K562 (cell line): ENCODE data around the gene GPR12. TPM values are rescaled to one million over a fixed set of nuclear protein-coding genes. Genes with fewer than 3 reads are reported as not detected.

Experiments
- ATAC-seq: fragments of 200-7000 bp; cut with Tn5 transposase; 3 replicates; pipeline ENCODE4 v1.9.1; 2020; ENCODE audit warnings: moderate library complexity
- BruUV-seq: library from RNA; stranded (reverse); fragments of 400-500 nt; replicated peaks from 2 replicates; lab custom pipeline; 2021; lab: Mats Ljungman, UMichigan
- CTCF ChIA-PET: fragments of 300-600 bp; formaldehyde crosslinking; extraction: SDS; loops from one replicate; lab custom pipeline; 2021; ENCODE audit warnings: low intra/inter-chr PET ratio; lab: Yijun Ruan, JAX
- POLR2A ChIA-PET: fragments of 300-600, 350-650 bp; sonication (Branson Sonifier 250); formaldehyde crosslinking; extraction: SDS; loops from one replicate; lab custom pipeline; 2021; ENCODE audit warnings: antibody characterized with exemption, inconsistent platforms; lab: Yijun Ruan, JAX
- DNase-seq, 4 experiments: peaks; one replicate each; pipeline versions ENCODE4 v3.0.0 to v3.0.0-alpha.2; 2011 to 2018; ENCODE audit warnings: low spot score in 3 of 4, mixed read lengths in 3 of 4; ENCODE audit errors: extremely low read depth in 1 of 4
- FAIRE-seq: peaks from 2 replicates; lab custom pipeline; 2011; peaks lifted over from hg19 to GRCh38; lab: Jason Lieb, UNC
- H2AFZ ChIP-seq: 2 replicates; pipeline ENCODE4 v1.6.0; 2011; ENCODE audit warnings: low read depth, low read length, control low read depth, inconsistent platforms
- H3K27ac ChIP-seq: fragments of 200-600 bp; 3 replicates; pipeline ENCODE4 v1.8.0; 2011; ENCODE audit warnings: low read depth, mild to moderate bottlenecking, control low read depth, inconsistent platforms, low read length, moderate library complexity, mixed read lengths; ENCODE audit errors: extremely low read depth
- H3K27me3 ChIP-seq, 2 experiments: fragments of 300-600 bp in 1 of 2; 2 replicates in 1 of 2; 3 replicates in 1 of 2; pipeline versions ENCODE4 v1.6.0 to v1.8.0; 2011; ENCODE audit warnings: inconsistent platforms in 2 of 2, low read length in 2 of 2, mild to moderate bottlenecking in 1 of 2, mixed read lengths in 1 of 2, moderate library complexity in 1 of 2; ENCODE audit not compliant: control insufficient read depth in 2 of 2, insufficient read depth in 2 of 2
- H3K36me3 ChIP-seq: fragments of 300-600 bp; 3 replicates; pipeline ENCODE4 v1.8.0; 2011; ENCODE audit warnings: mild to moderate bottlenecking, low read length, inconsistent platforms; ENCODE audit not compliant: control insufficient read depth, insufficient read depth
- H3K4me1 ChIP-seq, 2 experiments: fragments of 200-600 bp in 1 of 2; replicated peaks in 1 of 2; 2 replicates in 1 of 2; 3 replicates in 1 of 2; pipeline versions ENCODE4 v1.5.1 to v1.8.0; 2011; ENCODE audit warnings: inconsistent platforms in 2 of 2, low read length in 2 of 2, mild to moderate bottlenecking in 1 of 2, mixed read lengths in 1 of 2, moderate library complexity in 1 of 2; ENCODE audit not compliant: control insufficient read depth in 2 of 2, insufficient read depth in 2 of 2
- H3K4me2 ChIP-seq: 2 replicates; pipeline ENCODE4 v1.6.1; 2011; ENCODE audit warnings: low read length, control low read depth, inconsistent platforms, mixed read lengths; ENCODE audit not compliant: insufficient read depth
- H3K4me3 ChIP-seq: fragments of 200-600 bp; sonication (generic), shearing (Covaris generic); 2 replicates; pipeline ENCODE4 v1.5.1; 2016; ENCODE audit warnings: control low read depth, inconsistent platforms
- H3K79me2 ChIP-seq: fragments of 200-600 bp; 3 replicates; pipeline ENCODE4 v1.8.0; 2011; ENCODE audit warnings: low read length, inconsistent platforms; ENCODE audit not compliant: control insufficient read depth, insufficient read depth
- H3K9ac ChIP-seq, 2 experiments: 2 replicates each; pipeline versions ENCODE4 v1.6.0 to v1.6.1; 2011; ENCODE audit warnings: low read depth in 2 of 2, low read length in 2 of 2, control low read depth in 1 of 2, inconsistent platforms in 1 of 2, mild to moderate bottlenecking in 1 of 2, mixed read lengths in 1 of 2; ENCODE audit not compliant: insufficient read depth in 1 of 2
- H3K9me1 ChIP-seq: one replicate; pipeline ENCODE4 v1.6.0; 2011; ENCODE audit warnings: inconsistent platforms, mild to moderate bottlenecking, low read length, moderate library complexity; ENCODE audit not compliant: control insufficient read depth, insufficient read depth
- H3K9me3 ChIP-seq: replicated peaks from 2 replicates; pipeline ENCODE4 v1.5.1; 2011; ENCODE audit warnings: low read depth, low read length, inconsistent platforms; ENCODE audit not compliant: control insufficient read depth, insufficient read depth
- H4K20me1 ChIP-seq: replicated peaks from 2 replicates; pipeline ENCODE4 v1.6.1; 2011; ENCODE audit warnings: low read length, inconsistent platforms, mixed read lengths; ENCODE audit not compliant: control insufficient read depth, insufficient read depth
- BCL6 ChIP-seq: fragments of 250-450 bp; sonication (Bioruptor Pico); IDR thresholded peaks from 2 replicates; pipeline ENCODE4 v1.4.0; 2020
- BHLHE40 ChIP-seq: IDR thresholded peaks from 2 replicates; pipeline ENCODE4 v1.6.1; 2011; ENCODE audit warnings: low read length, improper control_type of control experiment
- ETV6 ChIP-seq, 3 experiments: fragments of 150-350 bp in 1 of 3; sonication (generic) in 1 of 3; formaldehyde crosslinking in 1 of 3; IDR thresholded peaks; 2 replicates each; pipeline versions ENCODE4 v1.6.1 to v1.8.0; 2014 to 2022; ENCODE audit warnings: borderline replicate concordance in 2 of 3, low read depth in 2 of 3, antibody characterized with exemption in 1 of 3, low read length in 1 of 3, mild to moderate bottlenecking in 1 of 3, missing genetic modification reagents in 1 of 3
- FOSL1 ChIP-seq: fragments of 200-800 bp; sonication (Bioruptor generic); conservative IDR thresholded peaks from 2 replicates; pipeline ENCODE4 v1.6.1; 2016; ENCODE audit warnings: missing genetic modification characterization, missing compliant biosample characterization
- FOXJ2 ChIP-seq: fragments of 200-800 bp; sonication (Bioruptor generic); IDR thresholded peaks from 2 replicates; pipeline ENCODE4 v1.6.1; 2016; ENCODE audit warnings: missing genetic modification characterization, missing compliant biosample characterization
- LCOR ChIP-seq: sonication (generic); formaldehyde crosslinking; IDR thresholded peaks from 2 replicates; pipeline ENCODE4 v1.8.0; 2022; ENCODE audit warnings: mild to moderate bottlenecking, missing genetic modification reagents
- NCOA1 ChIP-seq: fragments of 450-650 bp; IDR thresholded peaks from 2 replicates; pipeline ENCODE4 v1.6.1; 2016; ENCODE audit warnings: low read depth
- NFIX ChIP-seq: fragments of 250-450 bp; sonication (Bioruptor Pico); IDR thresholded peaks from 2 replicates; pipeline ENCODE4 v1.4.0; 2020; ENCODE audit warnings: low read depth, mild to moderate bottlenecking, moderate library complexity
- PTBP1 ChIP-seq: fragments of 200-400 bp; formaldehyde crosslinking; IDR thresholded peaks from 2 replicates; pipeline ENCODE4 v1.6.1; 2017; ENCODE audit warnings: low read depth, low read length
- SMC3 ChIP-seq: conservative IDR thresholded peaks from 2 replicates; pipeline ENCODE4 v1.6.1; 2011; ENCODE audit warnings: low read depth, low read length, improper control_type of control experiment; ENCODE audit not compliant: insufficient read depth
- THRA ChIP-seq: fragments of 450-650 bp; IDR thresholded peaks from 2 replicates; pipeline ENCODE4 v1.6.1; 2017; ENCODE audit warnings: mild to moderate bottlenecking, moderate library complexity
- ZNF717 ChIP-seq: fragments of 250-450 bp; sonication (Bioruptor Pico); IDR thresholded peaks from 2 replicates; pipeline ENCODE4 v1.5.0; 2021
- WGBS: fragments of 100-300 bp; shearing (Covaris generic); methylation state at CpG from one replicate; pipeline ENCODE4 v1.1.6; 2016; ENCODE audit warnings: low coverage, mixed read lengths; ENCODE audit not compliant: insufficient coverage; ENCODE audit errors: missing lambda C conversion rate; 5-methylcytosine and 5-hydroxymethylcytosine counted together
- in situ Hi-C: fragments of 300-500 bp; cut with MboI; formaldehyde crosslinking; loops from 4 replicates; pipeline ENCODE4 v1.15.0; 2018; ENCODE audit warnings: inconsistent platforms, mixed read lengths
- intact Hi-C: fragments of 100-400 bp; cut with micrococcal nuclease; formaldehyde crosslinking; loops from 2 replicates; pipeline ENCODE4 v1.14.2; 2022
- polyA plus RNA-seq, 8 experiments: library from polyadenylated mRNA; depleted of rRNA in 4 of 8; stranded (reverse) in 5 of 8; unstranded in 3 of 8; fragments of >200 nt; fragmentation: Nextera tagmentation in 2 of 8; fragmentation: Illumina TruSeq in 1 of 8; extraction: Ambion mirVana in 2 of 8; extraction: Trizol in 1 of 8; gene quantifications; 2 replicates each; pipeline versions ENCODE4 v1.2.1 to v1.2.3, GENCODE V29; 2011 to 2014; ENCODE audit warnings: inconsistent platforms in 1 of 8, missing spikeins in 1 of 8
- total RNA-seq, 7 experiments: library from RNA; depleted of rRNA in 6 of 7; stranded (reverse); fragments of >200 nt in 6 of 7; fragmentation: Illumina TruSeq in 2 of 7; extraction: Trizol in 2 of 7; gene quantifications; 2 replicates each; pipeline versions ENCODE4 v1.2.1 to v1.2.3, GENCODE V29; 2011 to 2021; ENCODE audit warnings: low replicate concordance in 1 of 7
- TF ChIP-seq, protein P1 (sequence below), 2 experiments: IDR thresholded peaks; 2 replicates each; pipeline ENCODE4 v1.6.1; 2011; ENCODE audit warnings: borderline replicate concordance in 1 of 2, control low read depth in 1 of 2, low read depth in 1 of 2, low read length in 1 of 2, mild to moderate bottlenecking in 1 of 2, mixed read lengths in 1 of 2, moderate library complexity in 1 of 2; ENCODE audit not compliant: insufficient read depth in 1 of 2, insufficient read length in 1 of 2, poor library complexity in 1 of 2, severe bottlenecking in 1 of 2; ENCODE audit errors: extremely low read depth in 1 of 2
- TF ChIP-seq, protein P2 (sequence below): fragments of 450-650 bp; IDR thresholded peaks from 2 replicates; pipeline ENCODE4 v1.6.1; 2018; ENCODE audit not compliant: partially characterized antibody

The GPR12 gene
- total and polyA plus RNA-seq, 9 of the 15 experiments (the other 6 are each of a cell fraction or from before 2014, with no cell fraction given), result not detected

GRCh38 chr13:26786651-26787295, 26.2 kb upstream of the GPR12 start:
- in situ Hi-C loops (no loop called here), intact Hi-C loops (no loop called here)
- Histone ChIP-seq H3K9ac (no peak overlapping the region), H3K9me3 (no peaks in the 10 kb centered on the region), H3K36me3 (no peaks in the 10 kb centered on the region), H3K4me1 (no peaks in the 10 kb centered on the region), H3K4me2 (no peak overlapping the region), H3K79me2 (no peaks in the 10 kb centered on the region), H3K9me1 (no peaks in the 10 kb centered on the region), H3K4me3 (no peak overlapping the region), H2AFZ (no peak overlapping the region), H3K27me3 (no peaks in the 10 kb centered on the region; a peak in 1 of 5 replicates), H3K27ac (no peak overlapping the region), H4K20me1 (no peaks in the 10 kb centered on the region)
- POLR2A ChIA-PET, result interaction anchor here (0.6 kb wide), 1 partner anchor 47 kb away, joined by 3 read pairs; no protein-coding TSS in a partner anchor
- DNase-seq (no peak), ATAC-seq (no peak), FAIRE-seq (no peak)
- no TSS peak for BruUV-seq
- CTCF ChIA-PET, result no interaction called here
- WGBS, result 0% methylated on average over 2 of the region's 2 CpGs
- no peak for TF ChIP-seq THRA
- no peak for TF ChIP-seq SMC3
- TF ChIP-seq NCOA1, result no peak
- no peak for TF ChIP-seq LCOR (CRISPR knock-in tag)
- no peak for TF ChIP-seq NFIX (CRISPR knock-in tag)
- TF ChIP-seq, protein P1, sequence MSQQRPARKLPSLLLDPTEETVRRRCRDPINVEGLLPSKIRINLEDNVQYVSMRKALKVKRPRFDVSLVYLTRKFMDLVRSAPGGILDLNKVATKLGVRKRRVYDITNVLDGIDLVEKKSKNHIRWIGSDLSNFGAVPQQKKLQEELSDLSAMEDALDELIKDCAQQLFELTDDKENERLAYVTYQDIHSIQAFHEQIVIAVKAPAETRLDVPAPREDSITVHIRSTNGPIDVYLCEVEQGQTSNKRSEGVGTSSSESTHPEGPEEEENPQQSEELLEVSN (IDR thresholded peaks at IDR 0.05; ENCODE audit: borderline replicate concordance in 1 of 2, extremely low read depth in 1 of 2, insufficient read depth in 1 of 2, insufficient read length in 1 of 2, low read depth in 1 of 2, low read length in 1 of 2, poor library complexity in 1 of 2, severe bottlenecking in 1 of 2), result no peak
- no peak for TF ChIP-seq PTBP1
- TF ChIP-seq FOXJ2 (tag), result no peak
- no peak for TF ChIP-seq ETV6 (IDR thresholded peaks at IDR 0.05; ENCODE audit: borderline replicate concordance in 1 of 2, low read depth in 2 of 2, low read length in 1 of 2)
- no peak for TF ChIP-seq ETV6 (CRISPR knock-in tag; IDR thresholded peaks at IDR 0.05; ENCODE audit: borderline replicate concordance)
- TF ChIP-seq, protein P2, sequence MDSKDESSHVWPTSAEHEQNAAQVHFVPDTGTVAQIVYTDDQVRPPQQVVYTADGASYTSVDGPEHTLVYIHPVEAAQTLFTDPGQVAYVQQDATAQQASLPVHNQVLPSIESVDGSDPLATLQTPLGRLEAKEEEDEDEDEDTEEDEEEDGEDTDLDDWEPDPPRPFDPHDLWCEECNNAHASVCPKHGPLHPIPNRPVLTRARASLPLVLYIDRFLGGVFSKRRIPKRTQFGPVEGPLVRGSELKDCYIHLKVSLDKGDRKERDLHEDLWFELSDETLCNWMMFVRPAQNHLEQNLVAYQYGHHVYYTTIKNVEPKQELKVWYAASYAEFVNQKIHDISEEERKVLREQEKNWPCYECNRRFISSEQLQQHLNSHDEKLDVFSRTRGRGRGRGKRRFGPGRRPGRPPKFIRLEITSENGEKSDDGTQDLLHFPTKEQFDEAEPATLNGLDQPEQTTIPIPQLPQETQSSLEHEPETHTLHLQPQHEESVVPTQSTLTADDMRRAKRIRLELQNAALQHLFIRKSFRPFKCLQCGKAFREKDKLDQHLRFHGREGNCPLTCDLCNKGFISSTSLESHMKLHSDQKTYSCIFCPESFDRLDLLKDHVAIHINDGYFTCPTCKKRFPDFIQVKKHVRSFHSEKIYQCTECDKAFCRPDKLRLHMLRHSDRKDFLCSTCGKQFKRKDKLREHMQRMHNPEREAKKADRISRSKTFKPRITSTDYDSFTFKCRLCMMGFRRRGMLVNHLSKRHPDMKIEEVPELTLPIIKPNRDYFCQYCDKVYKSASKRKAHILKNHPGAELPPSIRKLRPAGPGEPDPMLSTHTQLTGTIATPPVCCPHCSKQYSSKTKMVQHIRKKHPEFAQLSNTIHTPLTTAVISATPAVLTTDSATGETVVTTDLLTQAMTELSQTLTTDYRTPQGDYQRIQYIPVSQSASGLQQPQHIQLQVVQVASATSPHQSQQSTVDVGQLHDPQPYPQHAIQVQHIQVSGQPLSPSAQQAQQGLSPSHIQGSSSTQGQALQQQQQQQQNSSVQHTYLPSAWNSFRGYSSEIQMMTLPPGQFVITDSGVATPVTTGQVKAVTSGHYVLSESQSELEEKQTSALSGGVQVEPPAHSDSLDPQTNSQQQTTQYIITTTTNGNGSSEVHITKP, result no peak
- no peak for TF ChIP-seq BHLHE40
- TF ChIP-seq ZNF717, result no peak
- no peak for TF ChIP-seq FOSL1
- no peak for TF ChIP-seq BCL6 (CRISPR knock-in tag)
